K562 (cell line): Measurements from ENCODE around the gene IFT25.

Experiments used
- CC2D1A ChIP-seq: fragments of 450-650 bp; IDR thresholded peaks from 2 replicates; pipeline ENCODE4 v1.6.1; 2017; ENCODE audit warnings: mild to moderate bottlenecking
- GMEB1 ChIP-seq: fragments of 250-450 bp; sonication (Bioruptor Pico); IDR thresholded peaks from 2 replicates; pipeline ENCODE4 v1.4.0; 2020; ENCODE audit warnings: mild to moderate bottlenecking
- IRF9 ChIP-seq: fragments of 450-650 bp; IDR thresholded peaks from 2 replicates; pipeline ENCODE4 v1.6.1; 2016; ENCODE audit warnings: missing biosample characterization, missing genetic modification characterization
- ZBTB43 ChIP-seq: sonication (generic); formaldehyde crosslinking; IDR thresholded peaks from 2 replicates; pipeline ENCODE4 v1.8.0; 2023; ENCODE audit warnings: mild to moderate bottlenecking, missing genetic modification reagents
- ZNF717 ChIP-seq: fragments of 250-450 bp; sonication (Bioruptor Pico); IDR thresholded peaks from 2 replicates; pipeline ENCODE4 v1.5.0; 2021

GRCh38 chr1:53936430-53936829 is 9.1 kb downstream of the IFT25 start:
- no peak for TF ChIP-seq GMEB1 (CRISPR knock-in tag)
- TF ChIP-seq ZNF717 (CRISPR knock-in tag): no peak
- no peak for TF ChIP-seq ZBTB43 (CRISPR knock-in tag)
- no peak for TF ChIP-seq IRF9
- TF ChIP-seq CC2D1A: no peak
